WTC11 (cell line): ENCODE data around the gene KCTD4. TPM values are rescaled to one million over a fixed set of nuclear protein-coding genes. Genes with fewer than 3 reads are reported as not detected.

Experiments
- ATAC-seq: fragments of 200-7000 bp; cut with Tn5 transposase; 2 replicates; pipeline ENCODE4 v1.10.0; 2021; ENCODE audit warnings: mild to moderate bottlenecking, moderate library complexity
- CTCF ChIA-PET: fragments of 300-600 bp; sonication (Branson Sonifier 250); formaldehyde crosslinking; loops from one replicate; lab custom pipeline; 2021; ENCODE audit warnings: antibody characterized with exemption; lab: Charles Lee
- POLR2A ChIA-PET: fragments of 350-600 bp; sonication (Branson Sonifier 250); formaldehyde crosslinking; loops from one replicate; lab custom pipeline; 2021; ENCODE audit warnings: antibody characterized with exemption; lab: Charles Lee
- DNase-seq: peaks from one replicate; pipeline ENCODE4 v3.0.0; 2021; ENCODE audit warnings: low spot score
- H3K27ac Mint-ChIP-seq: 2 replicates; pipeline ENCODE4 v1.8.0; 2021; ENCODE audit warnings: mixed read lengths
- H3K27me3 Mint-ChIP-seq: 2 replicates; pipeline ENCODE4 v1.8.0; 2021; ENCODE audit warnings: low read depth, mild to moderate bottlenecking, moderate library complexity, mixed read lengths
- H3K36me3 Mint-ChIP-seq: 2 replicates; pipeline ENCODE4 v1.8.0; 2021; ENCODE audit warnings: mixed read lengths
- H3K4me1 Mint-ChIP-seq: 2 replicates; pipeline ENCODE4 v1.8.0; 2022; ENCODE audit warnings: mixed read lengths
- H3K4me3 Mint-ChIP-seq: 2 replicates; pipeline ENCODE4 v1.8.0; 2021; ENCODE audit warnings: mild to moderate bottlenecking, moderate library complexity, mixed read lengths
- H3K9me3 Mint-ChIP-seq: 2 replicates; pipeline ENCODE4 v1.8.0; 2021; ENCODE audit warnings: mixed read lengths
- CREM ChIP-seq: sonication (generic); formaldehyde crosslinking; IDR thresholded peaks from 2 replicates; pipeline ENCODE4 v1.8.1; 2022; ENCODE audit warnings: mild to moderate bottlenecking, missing genetic modification reagents, moderate library complexity
- ELF4 ChIP-seq: sonication (generic); formaldehyde crosslinking; IDR thresholded peaks from 2 replicates; pipeline ENCODE4 v1.8.1; 2022; ENCODE audit warnings: low read depth, mild to moderate bottlenecking, moderate library complexity, missing genetic modification reagents
- FOXK1 ChIP-seq: sonication (generic); formaldehyde crosslinking; IDR thresholded peaks from 2 replicates; pipeline ENCODE4 v1.8.0; 2022; ENCODE audit warnings: mild to moderate bottlenecking, moderate library complexity, missing genetic modification reagents
- GRHL2 ChIP-seq: fragments of 250-450 bp; sonication (Bioruptor Pico); IDR thresholded peaks from 2 replicates; pipeline ENCODE4 v1.8.0; 2022; ENCODE audit warnings: mild to moderate bottlenecking, moderate library complexity; ENCODE audit not compliant: insufficient replicate concordance, severe bottlenecking
- JAZF1 ChIP-seq: fragments of 250-450 bp; sonication (Bioruptor Pico); IDR thresholded peaks from 2 replicates; pipeline ENCODE4 v1.9.0; 2021; ENCODE audit warnings: moderate library complexity, mild to moderate bottlenecking, inconsistent platforms
- MXD4 ChIP-seq: fragments of 250-450 bp; sonication (Bioruptor Pico); IDR thresholded peaks from 2 replicates; pipeline ENCODE4 v1.8.0; 2021; ENCODE audit warnings: mild to moderate bottlenecking, moderate library complexity, borderline replicate concordance
- MYBL2 ChIP-seq: sonication (generic); formaldehyde crosslinking; IDR thresholded peaks from 2 replicates; pipeline ENCODE4 v1.8.1; 2023; ENCODE audit warnings: mild to moderate bottlenecking, moderate library complexity, missing genetic modification reagents
- NFE2L1 ChIP-seq: sonication (generic); formaldehyde crosslinking; IDR thresholded peaks from 2 replicates; pipeline ENCODE4 v1.8.1; 2023; ENCODE audit warnings: missing genetic modification reagents
- NR1H2 ChIP-seq: sonication (generic); formaldehyde crosslinking; IDR thresholded peaks from 2 replicates; pipeline ENCODE4 v1.9.0; 2021; ENCODE audit warnings: mild to moderate bottlenecking, moderate library complexity, missing genetic modification reagents
- PRRX2 ChIP-seq: fragments of 250-450 bp; sonication (Bioruptor Pico); IDR thresholded peaks from 2 replicates; pipeline ENCODE4 v1.8.0; 2021; ENCODE audit warnings: mild to moderate bottlenecking
- TEAD1 ChIP-seq: sonication (generic); formaldehyde crosslinking; IDR thresholded peaks from 2 replicates; pipeline ENCODE4 v1.8.0; 2022; ENCODE audit warnings: mild to moderate bottlenecking, missing genetic modification reagents
- TEAD4 ChIP-seq: sonication (generic); formaldehyde crosslinking; IDR thresholded peaks from 2 replicates; pipeline ENCODE4 v1.8.0; 2022; ENCODE audit warnings: mild to moderate bottlenecking, missing genetic modification reagents
- ZNF138 ChIP-seq: sonication (generic); formaldehyde crosslinking; conservative IDR thresholded peaks from 2 replicates; pipeline ENCODE4 v1.8.1; 2022; ENCODE audit warnings: mild to moderate bottlenecking, moderate library complexity, missing genetic modification reagents
- ZNF263 ChIP-seq: sonication (generic); formaldehyde crosslinking; IDR thresholded peaks from 2 replicates; pipeline ENCODE4 v1.8.1; 2022; ENCODE audit warnings: low read depth, mild to moderate bottlenecking, moderate library complexity, missing genetic modification reagents
- ZNF317 ChIP-seq: sonication (generic); formaldehyde crosslinking; IDR thresholded peaks from 2 replicates; pipeline ENCODE4 v1.8.1; 2023; ENCODE audit warnings: low read depth, mild to moderate bottlenecking, moderate library complexity, missing genetic modification reagents, borderline replicate concordance
- ZNF416 ChIP-seq: fragments of 250-450 bp; sonication (Bioruptor Pico); IDR thresholded peaks from 2 replicates; pipeline ENCODE4 v1.9.0; 2021; ENCODE audit warnings: mild to moderate bottlenecking, inconsistent platforms
- total RNA-seq: library from RNA; stranded (reverse); gene quantifications from 3 replicates; pipeline ENCODE4 v1.2.3, GENCODE V29; 2021
- TF ChIP-seq, protein P1 (sequence below): sonication (generic); formaldehyde crosslinking; IDR thresholded peaks from 2 replicates; pipeline ENCODE4 v1.8.1; 2022; ENCODE audit warnings: mild to moderate bottlenecking, missing genetic modification reagents, moderate library complexity, borderline replicate concordance
- TF ChIP-seq, protein P2 (sequence below): sonication (generic); formaldehyde crosslinking; IDR thresholded peaks from 2 replicates; pipeline ENCODE4 v1.8.1; 2022; ENCODE audit warnings: low read depth, mild to moderate bottlenecking, moderate library complexity, missing genetic modification reagents, borderline replicate concordance
- TF ChIP-seq, protein P3 (sequence below): sonication (generic); formaldehyde crosslinking; IDR thresholded peaks from 2 replicates; pipeline ENCODE4 v1.8.0; 2023; ENCODE audit warnings: mild to moderate bottlenecking, missing genetic modification reagents
- TF ChIP-seq, protein P4 (sequence below): sonication (generic); formaldehyde crosslinking; IDR thresholded peaks from 2 replicates; pipeline ENCODE4 v1.8.0; 2023; ENCODE audit warnings: missing genetic modification reagents
- TF ChIP-seq, protein P5 (sequence below): sonication (generic); formaldehyde crosslinking; IDR thresholded peaks from 2 replicates; pipeline ENCODE4 v1.8.1; 2022; ENCODE audit warnings: mild to moderate bottlenecking, moderate library complexity, missing genetic modification reagents
- TF ChIP-seq, protein P6 (sequence below): fragments of 250-450 bp; sonication (Bioruptor Pico); IDR thresholded peaks from 2 replicates; pipeline ENCODE4 v1.9.0; 2021; ENCODE audit warnings: mild to moderate bottlenecking, borderline replicate concordance
- TF ChIP-seq, protein P7 (sequence below): fragments of 250-450 bp; sonication (Bioruptor Pico); IDR thresholded peaks from 2 replicates; pipeline ENCODE4 v1.9.0; 2021; ENCODE audit warnings: mild to moderate bottlenecking

Gene KCTD4
- total RNA-seq, 1 experiment from 2014 or later: not detected

DNA sequence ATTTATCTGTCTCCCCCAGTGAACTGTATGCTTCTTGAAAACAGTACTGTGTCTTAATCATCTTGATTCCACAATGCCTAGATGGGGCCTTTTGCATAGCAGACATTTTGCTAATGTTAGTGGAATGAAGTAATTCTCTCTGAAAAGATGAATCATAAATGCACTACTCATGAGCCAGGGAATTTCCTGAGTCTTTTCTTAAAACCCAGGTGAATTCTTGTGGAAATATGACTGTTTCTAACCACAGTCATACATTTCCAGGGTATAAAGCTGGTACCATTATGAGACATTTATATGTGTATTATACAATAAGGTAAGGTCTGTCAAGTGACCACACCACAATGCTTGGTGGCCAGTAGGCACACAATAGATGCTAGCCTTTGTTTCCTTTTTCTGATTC is 5.5 kb upstream of the KCTD4 start:
- Mint-ChIP-seq H3K4me3 (no peak overlapping the region), H3K27ac (no peak overlapping the region), H3K36me3 (peaks cover 21% of the 10 kb centered on the region), H3K9me3 (no peaks in the 10 kb centered on the region), H3K27me3 (no peaks in the 10 kb centered on the region), H3K4me1 (peaks cover 7% of the 10 kb centered on the region)
- DNase-seq (no peak), ATAC-seq (no peak)
- ChIA-PET CTCF (no interaction called here), POLR2A (no interaction called here)
- TF ChIP-seq ZNF416 (CRISPR knock-in tag) (no peak), JAZF1 (CRISPR knock-in tag) (no peak), CREM (CRISPR knock-in tag) (no peak), TEAD1 (CRISPR knock-in tag) (no peak), NR1H2 (CRISPR knock-in tag) (no peak), ELF4 (no peak), PRRX2 (CRISPR knock-in tag) (no peak)
- TF ChIP-seq, protein P1, sequence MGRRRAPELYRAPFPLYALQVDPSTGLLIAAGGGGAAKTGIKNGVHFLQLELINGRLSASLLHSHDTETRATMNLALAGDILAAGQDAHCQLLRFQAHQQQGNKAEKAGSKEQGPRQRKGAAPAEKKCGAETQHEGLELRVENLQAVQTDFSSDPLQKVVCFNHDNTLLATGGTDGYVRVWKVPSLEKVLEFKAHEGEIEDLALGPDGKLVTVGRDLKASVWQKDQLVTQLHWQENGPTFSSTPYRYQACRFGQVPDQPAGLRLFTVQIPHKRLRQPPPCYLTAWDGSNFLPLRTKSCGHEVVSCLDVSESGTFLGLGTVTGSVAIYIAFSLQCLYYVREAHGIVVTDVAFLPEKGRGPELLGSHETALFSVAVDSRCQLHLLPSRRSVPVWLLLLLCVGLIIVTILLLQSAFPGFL: no peak
- TF ChIP-seq, protein P2, sequence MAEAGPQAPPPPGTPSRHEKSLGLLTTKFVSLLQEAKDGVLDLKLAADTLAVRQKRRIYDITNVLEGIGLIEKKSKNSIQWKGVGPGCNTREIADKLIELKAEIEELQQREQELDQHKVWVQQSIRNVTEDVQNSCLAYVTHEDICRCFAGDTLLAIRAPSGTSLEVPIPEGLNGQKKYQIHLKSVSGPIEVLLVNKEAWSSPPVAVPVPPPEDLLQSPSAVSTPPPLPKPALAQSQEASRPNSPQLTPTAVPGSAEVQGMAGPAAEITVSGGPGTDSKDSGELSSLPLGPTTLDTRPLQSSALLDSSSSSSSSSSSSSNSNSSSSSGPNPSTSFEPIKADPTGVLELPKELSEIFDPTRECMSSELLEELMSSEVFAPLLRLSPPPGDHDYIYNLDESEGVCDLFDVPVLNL (CRISPR knock-in tag): no peak
- TF ChIP-seq, protein P3, sequence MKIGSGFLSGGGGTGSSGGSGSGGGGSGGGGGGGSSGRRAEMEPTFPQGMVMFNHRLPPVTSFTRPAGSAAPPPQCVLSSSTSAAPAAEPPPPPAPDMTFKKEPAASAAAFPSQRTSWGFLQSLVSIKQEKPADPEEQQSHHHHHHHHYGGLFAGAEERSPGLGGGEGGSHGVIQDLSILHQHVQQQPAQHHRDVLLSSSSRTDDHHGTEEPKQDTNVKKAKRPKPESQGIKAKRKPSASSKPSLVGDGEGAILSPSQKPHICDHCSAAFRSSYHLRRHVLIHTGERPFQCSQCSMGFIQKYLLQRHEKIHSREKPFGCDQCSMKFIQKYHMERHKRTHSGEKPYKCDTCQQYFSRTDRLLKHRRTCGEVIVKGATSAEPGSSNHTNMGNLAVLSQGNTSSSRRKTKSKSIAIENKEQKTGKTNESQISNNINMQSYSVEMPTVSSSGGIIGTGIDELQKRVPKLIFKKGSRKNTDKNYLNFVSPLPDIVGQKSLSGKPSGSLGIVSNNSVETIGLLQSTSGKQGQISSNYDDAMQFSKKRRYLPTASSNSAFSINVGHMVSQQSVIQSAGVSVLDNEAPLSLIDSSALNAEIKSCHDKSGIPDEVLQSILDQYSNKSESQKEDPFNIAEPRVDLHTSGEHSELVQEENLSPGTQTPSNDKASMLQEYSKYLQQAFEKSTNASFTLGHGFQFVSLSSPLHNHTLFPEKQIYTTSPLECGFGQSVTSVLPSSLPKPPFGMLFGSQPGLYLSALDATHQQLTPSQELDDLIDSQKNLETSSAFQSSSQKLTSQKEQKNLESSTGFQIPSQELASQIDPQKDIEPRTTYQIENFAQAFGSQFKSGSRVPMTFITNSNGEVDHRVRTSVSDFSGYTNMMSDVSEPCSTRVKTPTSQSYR (CRISPR knock-in tag): no peak
- TF ChIP-seq, protein P4, sequence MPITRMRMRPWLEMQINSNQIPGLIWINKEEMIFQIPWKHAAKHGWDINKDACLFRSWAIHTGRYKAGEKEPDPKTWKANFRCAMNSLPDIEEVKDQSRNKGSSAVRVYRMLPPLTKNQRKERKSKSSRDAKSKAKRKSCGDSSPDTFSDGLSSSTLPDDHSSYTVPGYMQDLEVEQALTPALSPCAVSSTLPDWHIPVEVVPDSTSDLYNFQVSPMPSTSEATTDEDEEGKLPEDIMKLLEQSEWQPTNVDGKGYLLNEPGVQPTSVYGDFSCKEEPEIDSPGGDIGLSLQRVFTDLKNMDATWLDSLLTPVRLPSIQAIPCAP: no peak

DNA sequence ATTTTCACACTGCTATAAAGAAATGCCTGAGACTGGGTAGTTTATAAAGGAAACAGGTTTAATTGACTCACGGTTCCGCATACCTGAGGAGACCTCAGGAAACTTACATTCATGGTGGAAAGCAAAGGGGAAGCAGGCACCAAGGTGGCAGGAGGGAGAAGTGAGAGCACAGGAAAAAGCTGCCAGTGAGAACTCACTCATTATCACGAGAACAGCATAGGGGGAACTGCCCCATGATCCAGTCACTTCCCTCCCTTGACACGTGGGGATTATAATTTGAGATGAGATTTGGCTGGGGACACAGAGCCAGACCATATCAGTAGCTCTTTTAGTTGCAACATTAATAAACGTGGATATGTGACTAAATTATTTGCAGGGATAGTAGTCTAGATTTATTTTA is 4.3 kb upstream of the KCTD4 start:
- peak overlapping the region; percentile 0; the same call in 1 of the 2 replicates for H3K27ac Mint-ChIP-seq
- CTCF ChIA-PET: interaction anchor here (1.3 kb wide), 1 partner anchor 11 kb away, joined by 3 read pairs; no protein-coding TSS in a partner anchor

More for the DNA sequence above, 4.3 kb upstream of the KCTD4 start:
- Mint-ChIP-seq H3K4me1 (peaks cover 17% of the 10 kb centered on the region), H3K27me3 (no peaks in the 10 kb centered on the region), H3K36me3 (peaks cover 13% of the 10 kb centered on the region), H3K9me3 (no peaks in the 10 kb centered on the region), H3K4me3 (no peak overlapping the region)
- ATAC-seq (peak; percentile 34), DNase-seq (no peak)
- POLR2A ChIA-PET: interaction anchor here (0.6 kb wide), 1 partner anchor 102 kb away, joined by 4 read pairs; no protein-coding TSS in a partner anchor
- TF ChIP-seq TEAD4 (CRISPR knock-in tag) (no peak), FOXK1 (CRISPR knock-in tag) (no peak), GRHL2 (CRISPR knock-in tag) (no peak), MXD4 (CRISPR knock-in tag) (no peak), ZNF317 (CRISPR knock-in tag) (no peak), NR1H2 (CRISPR knock-in tag) (no peak), MYBL2 (no peak), NFE2L1 (CRISPR knock-in tag) (no peak), ZNF138 (CRISPR knock-in tag) (no peak), ZNF263 (CRISPR knock-in tag) (no peak)
- TF ChIP-seq, protein P5, sequence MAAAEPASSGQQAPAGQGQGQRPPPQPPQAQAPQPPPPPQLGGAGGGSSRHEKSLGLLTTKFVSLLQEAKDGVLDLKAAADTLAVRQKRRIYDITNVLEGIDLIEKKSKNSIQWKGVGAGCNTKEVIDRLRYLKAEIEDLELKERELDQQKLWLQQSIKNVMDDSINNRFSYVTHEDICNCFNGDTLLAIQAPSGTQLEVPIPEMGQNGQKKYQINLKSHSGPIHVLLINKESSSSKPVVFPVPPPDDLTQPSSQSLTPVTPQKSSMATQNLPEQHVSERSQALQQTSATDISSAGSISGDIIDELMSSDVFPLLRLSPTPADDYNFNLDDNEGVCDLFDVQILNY (CRISPR knock-in tag): no peak
- TF ChIP-seq, protein P6, sequence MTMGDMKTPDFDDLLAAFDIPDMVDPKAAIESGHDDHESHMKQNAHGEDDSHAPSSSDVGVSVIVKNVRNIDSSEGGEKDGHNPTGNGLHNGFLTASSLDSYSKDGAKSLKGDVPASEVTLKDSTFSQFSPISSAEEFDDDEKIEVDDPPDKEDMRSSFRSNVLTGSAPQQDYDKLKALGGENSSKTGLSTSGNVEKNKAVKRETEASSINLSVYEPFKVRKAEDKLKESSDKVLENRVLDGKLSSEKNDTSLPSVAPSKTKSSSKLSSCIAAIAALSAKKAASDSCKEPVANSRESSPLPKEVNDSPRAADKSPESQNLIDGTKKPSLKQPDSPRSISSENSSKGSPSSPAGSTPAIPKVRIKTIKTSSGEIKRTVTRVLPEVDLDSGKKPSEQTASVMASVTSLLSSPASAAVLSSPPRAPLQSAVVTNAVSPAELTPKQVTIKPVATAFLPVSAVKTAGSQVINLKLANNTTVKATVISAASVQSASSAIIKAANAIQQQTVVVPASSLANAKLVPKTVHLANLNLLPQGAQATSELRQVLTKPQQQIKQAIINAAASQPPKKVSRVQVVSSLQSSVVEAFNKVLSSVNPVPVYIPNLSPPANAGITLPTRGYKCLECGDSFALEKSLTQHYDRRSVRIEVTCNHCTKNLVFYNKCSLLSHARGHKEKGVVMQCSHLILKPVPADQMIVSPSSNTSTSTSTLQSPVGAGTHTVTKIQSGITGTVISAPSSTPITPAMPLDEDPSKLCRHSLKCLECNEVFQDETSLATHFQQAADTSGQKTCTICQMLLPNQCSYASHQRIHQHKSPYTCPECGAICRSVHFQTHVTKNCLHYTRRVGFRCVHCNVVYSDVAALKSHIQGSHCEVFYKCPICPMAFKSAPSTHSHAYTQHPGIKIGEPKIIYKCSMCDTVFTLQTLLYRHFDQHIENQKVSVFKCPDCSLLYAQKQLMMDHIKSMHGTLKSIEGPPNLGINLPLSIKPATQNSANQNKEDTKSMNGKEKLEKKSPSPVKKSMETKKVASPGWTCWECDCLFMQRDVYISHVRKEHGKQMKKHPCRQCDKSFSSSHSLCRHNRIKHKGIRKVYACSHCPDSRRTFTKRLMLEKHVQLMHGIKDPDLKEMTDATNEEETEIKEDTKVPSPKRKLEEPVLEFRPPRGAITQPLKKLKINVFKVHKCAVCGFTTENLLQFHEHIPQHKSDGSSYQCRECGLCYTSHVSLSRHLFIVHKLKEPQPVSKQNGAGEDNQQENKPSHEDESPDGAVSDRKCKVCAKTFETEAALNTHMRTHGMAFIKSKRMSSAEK (CRISPR knock-in tag): no peak
- TF ChIP-seq, protein P7, sequence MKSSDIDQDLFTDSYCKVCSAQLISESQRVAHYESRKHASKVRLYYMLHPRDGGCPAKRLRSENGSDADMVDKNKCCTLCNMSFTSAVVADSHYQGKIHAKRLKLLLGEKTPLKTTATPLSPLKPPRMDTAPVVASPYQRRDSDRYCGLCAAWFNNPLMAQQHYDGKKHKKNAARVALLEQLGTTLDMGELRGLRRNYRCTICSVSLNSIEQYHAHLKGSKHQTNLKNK (CRISPR knock-in tag): no peak
